ENCODE results near the gene SPATA31E1.

GRCh38 chr9:87859137-87859536 lies 23.5 kb upstream of the SPATA31E1 start:
- TF ChIP-seq POLR2A (IDR thresholded peaks at IDR 0.05) (no peak), POLR2AphosphoS5 (IDR thresholded peaks at IDR 0.05; ENCODE audit: insufficient read depth in 1 of 2, low read depth in 1 of 2) (no peak)
